ENCODE measurements around the gene CAPRIN2.

GRCh38 chr12:30679241-30679640, 75.5 kb downstream of the CAPRIN2 start:
- no peak for TF ChIP-seq CTCF (IDR thresholded peaks at IDR 0.05)
- TF ChIP-seq EP300 (IDR thresholded peaks at IDR 0.05): no peak
- no peak for TF ChIP-seq POLR2AphosphoS5 (IDR thresholded peaks at IDR 0.05)
- TF ChIP-seq POLR2A (IDR thresholded peaks at IDR 0.05): no peak
